CD4-positive, alpha-beta T cell treated with Interleukin-15 for 4 hours (primary cell): ENCODE data around the gene GRIK3.

ENCODE experiments used
- DNase-seq: peaks from one replicate; pipeline ENCODE4 v3.0.0-alpha.2; 2020; ENCODE audit warnings: low spot score

The GRIK3 gene

GRCh38 chr1:36879613-36880012, 154.7 kb downstream of the GRIK3 start:
- DNase-seq, result no peak

- DNase-seq, result no peak
Observed at GRCh38 chr1:36876990-36877389, 157.3 kb downstream of the GRIK3 start.

- no peak for DNase-seq
Observed at GRCh38 chr1:36874271-36875060, 159.8 kb downstream of the GRIK3 start.

- no peak for DNase-seq
Observed at GRCh38 chr1:36872858-36873257, 161.5 kb downstream of the GRIK3 start.

- no peak for DNase-seq
Observed at GRCh38 chr1:36872126-36872754, 162.1 kb downstream of the GRIK3 start.

GRCh38 chr1:36871146-36871971, 163.0 kb downstream of the GRIK3 start:
- no peak for DNase-seq

GRCh38 chr1:36869826-36870225, 164.5 kb downstream of the GRIK3 start:
- no peak for DNase-seq

- DNase-seq, result no peak
Observed at GRCh38 chr1:36869054-36869453, 165.3 kb downstream of the GRIK3 start.

GRCh38 chr1:36867575-36867974, 166.7 kb downstream of the GRIK3 start:
- no peak for DNase-seq

GRCh38 chr1:36866169-36866814, 168.0 kb downstream of the GRIK3 start:
- no peak for DNase-seq

- no peak for DNase-seq
Observed at GRCh38 chr1:36865602-36865900, 168.8 kb downstream of the GRIK3 start.

- DNase-seq, result no peak
Observed at GRCh38 chr1:36864823-36865601, 169.3 kb downstream of the GRIK3 start.

GRCh38 chr1:36864182-36864822, 170.0 kb downstream of the GRIK3 start:
- DNase-seq, result no peak

- no peak for DNase-seq
Observed at GRCh38 chr1:36863500-36863899, 170.8 kb downstream of the GRIK3 start.

GRCh38 chr1:36863061-36863460, 171.3 kb downstream of the GRIK3 start:
- DNase-seq, result no peak

GRCh38 chr1:36861375-36861774, 172.9 kb downstream of the GRIK3 start:
- DNase-seq, result no peak

GRCh38 chr1:36859926-36860325, 174.4 kb downstream of the GRIK3 start:
- DNase-seq, result no peak

- DNase-seq, result no peak
Observed at GRCh38 chr1:36858981-36859380, 175.3 kb downstream of the GRIK3 start.

- DNase-seq, result no peak
Observed at GRCh38 chr1:36858553-36858952, 175.8 kb downstream of the GRIK3 start.

- no peak for DNase-seq
Observed at GRCh38 chr1:36857754-36858153, 176.6 kb downstream of the GRIK3 start.
